GM12873 (cell line): ENCODE results near the gene CDPF1.

ENCODE experiments used
- CTCF ChIP-seq: IDR thresholded peaks from 2 replicates; pipeline ENCODE4 v1.5.1; 2012; ENCODE audit warnings: low read depth, mild to moderate bottlenecking, moderate library complexity, low read length, control low read depth; ENCODE audit not compliant: insufficient read depth; ENCODE audit errors: missing control alignments

The CDPF1 gene

GRCh38 chr22:46226577-46226976 lies 23.5 kb downstream of the CDPF1 start:
- TF ChIP-seq CTCF = no peak

- TF ChIP-seq CTCF = no peak
Measured at GRCh38 chr22:46225631-46226030, 24.5 kb downstream of the CDPF1 start.

GRCh38 chr22:46224898-46225290 lies 25.2 kb downstream of the CDPF1 start:
- TF ChIP-seq CTCF = no peak

- TF ChIP-seq CTCF = no peak
Measured at GRCh38 chr22:46224044-46224897, 25.8 kb downstream of the CDPF1 start.

GRCh38 chr22:46220921-46221320 lies 29.2 kb downstream of the CDPF1 start:
- no peak for TF ChIP-seq CTCF

- TF ChIP-seq CTCF = no peak
Measured at GRCh38 chr22:46219636-46220035, 30.5 kb downstream of the CDPF1 start.

GRCh38 chr22:46214616-46215015 lies 35.5 kb downstream of the CDPF1 start:
- TF ChIP-seq CTCF = no peak

- no peak for TF ChIP-seq CTCF
Measured at GRCh38 chr22:46214149-46214548, 35.9 kb downstream of the CDPF1 start.
